CD4-positive, alpha-beta T cell treated with Interferon alpha-2 for 1 hour (primary cell): ENCODE data around the gene TPRX1.
"Not testable (repeated sequence)": the region's sequence is repeated elsewhere in the genome, so short reads cannot be mapped to it uniquely, and the experiment has no call there.

Experiments used
- DNase-seq, 2 donors: peaks; one replicate each; pipeline ENCODE4 v3.0.0-alpha.2; 2020 to 2022

TPRX1 gene

GRCh38 chr19:47766359-47766620 is 38.1 kb downstream of the TPRX1 start:
- DNase-seq, result no peak

DNA sequence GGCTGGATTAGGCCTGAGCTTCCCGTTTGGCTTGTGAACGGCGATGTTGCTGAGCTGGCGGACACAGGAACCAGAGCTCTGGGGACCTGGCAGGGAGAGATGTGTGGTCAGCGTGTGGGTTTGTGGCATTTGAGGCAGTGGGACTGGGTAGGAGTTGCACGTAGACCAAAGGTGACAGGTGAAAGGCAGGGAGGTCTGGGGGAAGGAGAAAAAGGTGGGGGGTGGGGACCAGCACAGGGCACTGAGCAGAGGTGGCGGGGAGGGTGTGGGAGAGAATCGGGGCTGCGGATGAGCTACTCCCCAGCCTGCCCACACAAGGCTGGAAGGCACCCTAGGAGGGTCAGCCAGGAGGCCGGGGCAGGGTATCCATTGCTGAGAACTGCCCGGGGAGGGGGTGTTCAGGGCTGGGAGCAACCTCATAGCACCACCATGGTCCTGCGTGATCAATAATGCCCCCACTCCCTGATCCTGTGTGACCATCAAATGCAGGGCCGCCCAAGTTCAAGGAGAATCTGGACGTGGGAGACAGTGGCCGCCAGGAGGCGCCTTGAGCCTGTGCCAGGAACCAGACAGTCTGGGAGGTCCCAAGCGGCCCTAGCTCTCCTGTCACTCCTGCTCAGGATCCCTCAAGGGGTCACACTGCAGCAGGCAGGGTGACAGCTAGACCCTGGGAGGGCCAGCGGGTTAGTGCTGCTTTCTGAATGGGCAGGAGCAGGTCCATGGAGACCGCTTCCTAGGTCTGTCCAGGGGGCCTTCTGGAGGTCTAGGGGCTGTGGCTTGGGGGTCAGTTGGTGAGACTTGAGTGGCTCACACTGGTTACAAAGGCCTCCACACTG is 38.6 kb downstream of the TPRX1 start:
- peak; percentile 12 to 42 for DNase-seq

GRCh38 chr19:47764705-47765104 is 39.6 kb downstream of the TPRX1 start:
- not testable (repeated sequence) for DNase-seq

- DNase-seq, result no peak
Measured at GRCh38 chr19:47762615-47763308, 41.6 kb downstream of the TPRX1 start.

- DNase-seq, result no peak
Measured at GRCh38 chr19:47762151-47762550, 42.2 kb downstream of the TPRX1 start.

DNA sequence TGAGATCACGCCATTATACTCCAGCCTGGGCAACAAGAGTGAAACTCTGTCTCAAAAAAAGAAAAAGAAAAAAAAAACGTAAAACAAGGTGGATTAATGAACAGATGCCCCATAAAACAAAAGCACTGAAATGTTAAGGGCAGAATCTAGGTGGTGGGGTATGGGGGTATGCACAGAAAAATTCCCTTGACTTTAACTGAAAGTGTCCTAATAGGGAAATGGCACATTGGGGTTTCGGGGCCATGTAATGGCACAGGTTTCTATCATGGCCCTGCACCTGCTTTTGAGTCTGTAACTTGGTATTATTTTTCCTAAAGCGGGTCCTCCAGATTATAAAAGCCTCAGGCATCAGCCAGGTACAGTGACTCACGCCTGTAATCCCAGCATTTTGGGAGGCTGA is 42.8 kb downstream of the TPRX1 start:
- no peak for DNase-seq

- DNase-seq, result no peak
Measured at GRCh38 chr19:47760632-47760999, 43.7 kb downstream of the TPRX1 start.

DNA sequence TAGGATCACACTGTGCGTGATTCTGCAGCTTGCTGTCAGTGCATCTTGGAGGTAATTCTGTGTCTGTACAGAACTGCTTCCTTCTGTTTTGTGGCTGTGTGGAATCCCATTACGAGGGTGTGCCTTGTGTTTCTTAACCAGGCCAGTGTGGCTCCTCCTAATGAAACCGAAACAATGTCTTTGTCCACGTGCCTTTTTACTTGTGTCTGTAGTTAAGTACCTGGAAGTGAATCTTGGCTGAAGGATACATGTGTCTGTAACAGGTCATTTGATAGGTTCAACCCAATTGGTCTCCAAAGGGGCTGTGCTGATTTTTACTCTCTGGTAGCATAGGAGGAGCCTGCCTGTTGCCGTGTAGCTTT is 45.9 kb downstream of the TPRX1 start:
- no peak for DNase-seq

- DNase-seq, result no peak
Measured at GRCh38 chr19:47757617-47758442, 46.5 kb downstream of the TPRX1 start.

DNA sequence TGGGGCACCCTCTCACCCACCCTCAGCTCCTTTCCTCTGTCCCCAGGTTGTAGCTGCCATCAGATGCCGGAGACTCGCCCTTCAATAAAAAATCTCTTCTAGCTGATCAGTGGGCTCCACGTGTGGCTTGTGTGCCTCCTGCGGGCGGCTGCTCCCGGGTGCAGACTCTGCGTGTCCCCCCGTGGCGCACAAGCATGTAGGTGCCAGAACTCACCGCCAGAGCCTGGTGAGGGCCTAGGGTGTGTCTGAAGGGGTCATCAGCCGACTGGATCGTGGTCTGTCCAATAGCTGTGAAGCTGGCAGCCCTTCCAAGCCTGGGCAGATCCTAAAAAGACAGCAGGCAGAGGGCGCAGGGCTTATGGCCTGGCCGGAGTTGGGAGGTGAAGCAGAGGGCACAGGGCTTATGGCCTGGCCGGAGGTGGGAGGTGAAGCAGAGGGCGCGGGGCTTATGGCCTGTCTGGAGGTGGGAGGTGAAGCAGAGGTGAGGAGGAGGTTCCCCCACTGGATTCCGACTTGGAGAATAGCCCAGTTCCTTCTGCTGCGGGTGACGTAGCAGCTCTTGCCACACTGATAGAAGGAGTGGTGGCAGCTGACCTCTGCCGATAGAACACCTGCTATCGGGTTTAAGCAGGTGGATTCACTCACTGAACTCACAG is 47.3 kb downstream of the TPRX1 start:
- no peak for DNase-seq

GRCh38 chr19:47756627-47756929 is 47.8 kb downstream of the TPRX1 start:
- DNase-seq, result no peak

DNA sequence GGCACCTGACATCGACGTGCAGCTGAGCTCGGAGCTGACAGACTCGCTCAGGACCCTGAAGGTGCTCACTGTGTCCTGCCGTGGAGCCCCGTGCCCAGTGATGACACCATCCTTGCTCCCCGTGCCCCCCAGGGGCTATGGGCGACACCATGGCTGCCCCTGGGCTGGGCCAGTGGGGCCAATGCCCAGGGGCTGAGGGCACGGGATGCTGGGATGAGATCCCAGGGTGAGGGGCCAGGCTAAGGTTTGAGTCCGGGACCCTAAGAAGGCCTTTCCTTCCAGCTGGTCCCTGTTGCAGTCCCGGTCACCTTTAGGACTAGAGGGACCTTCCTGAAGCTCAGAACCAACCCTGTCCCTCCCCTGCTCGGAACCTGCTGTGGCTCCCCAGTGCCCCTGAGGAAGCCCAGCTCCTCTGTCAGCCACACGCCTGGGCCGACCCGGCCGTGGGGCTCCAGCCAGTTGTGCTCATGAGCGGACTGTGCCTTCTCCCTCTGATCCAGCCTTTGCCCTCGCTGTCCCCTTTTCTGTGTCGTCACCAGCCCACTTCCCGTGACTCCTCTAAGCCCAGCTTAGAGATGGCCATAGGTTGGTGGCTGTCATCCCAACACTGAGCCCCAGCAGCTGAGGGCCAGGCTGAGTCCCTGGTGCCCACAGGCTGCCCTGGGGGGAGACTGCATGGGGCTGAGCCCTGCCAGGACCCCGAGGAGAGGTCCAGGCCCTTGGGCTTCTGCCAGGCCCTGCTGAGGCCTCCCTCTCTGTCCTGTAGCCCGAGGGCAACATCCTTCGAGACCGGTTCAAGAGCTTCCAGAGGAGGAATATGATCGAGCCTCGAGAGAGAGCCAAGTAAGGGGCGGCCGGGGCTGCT is 48.4 kb downstream of the TPRX1 start:
- DNase-seq, result no peak

DNA sequence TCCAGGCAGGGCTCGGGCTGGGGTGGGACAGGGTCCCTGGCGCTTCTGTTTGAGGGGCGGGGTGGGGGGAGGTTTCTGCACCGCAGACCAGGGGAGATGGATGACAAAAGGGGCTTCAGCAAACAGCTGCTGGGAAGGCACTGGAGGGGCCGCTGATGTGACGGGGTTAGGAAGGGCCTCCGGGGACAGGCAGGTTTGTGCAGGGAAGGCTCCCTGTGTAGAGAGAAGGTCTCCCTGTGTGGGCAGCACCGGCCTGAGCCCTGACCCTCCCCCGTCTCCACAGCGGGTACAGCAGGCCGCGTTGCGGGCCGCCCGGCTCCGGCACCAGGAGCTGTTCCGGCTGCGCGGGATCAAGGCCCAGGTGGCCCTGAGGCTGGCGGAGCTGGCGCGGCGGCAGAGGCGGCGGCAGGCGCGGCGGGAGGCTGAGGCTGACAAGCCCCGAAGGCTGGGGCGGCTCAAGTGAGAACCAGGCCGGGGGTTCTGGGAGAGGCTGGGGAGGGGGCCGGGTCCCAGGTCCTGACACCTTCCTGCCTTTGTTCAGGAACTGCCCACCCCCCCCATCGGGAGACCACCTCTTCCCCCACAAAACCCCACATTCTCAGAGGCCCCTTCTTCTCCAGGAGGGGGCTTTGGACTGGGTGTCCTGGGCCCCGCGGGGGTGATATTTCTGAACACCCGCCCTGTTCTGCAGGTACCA is 49.1 kb downstream of the TPRX1 start:
- no peak for DNase-seq

DNA sequence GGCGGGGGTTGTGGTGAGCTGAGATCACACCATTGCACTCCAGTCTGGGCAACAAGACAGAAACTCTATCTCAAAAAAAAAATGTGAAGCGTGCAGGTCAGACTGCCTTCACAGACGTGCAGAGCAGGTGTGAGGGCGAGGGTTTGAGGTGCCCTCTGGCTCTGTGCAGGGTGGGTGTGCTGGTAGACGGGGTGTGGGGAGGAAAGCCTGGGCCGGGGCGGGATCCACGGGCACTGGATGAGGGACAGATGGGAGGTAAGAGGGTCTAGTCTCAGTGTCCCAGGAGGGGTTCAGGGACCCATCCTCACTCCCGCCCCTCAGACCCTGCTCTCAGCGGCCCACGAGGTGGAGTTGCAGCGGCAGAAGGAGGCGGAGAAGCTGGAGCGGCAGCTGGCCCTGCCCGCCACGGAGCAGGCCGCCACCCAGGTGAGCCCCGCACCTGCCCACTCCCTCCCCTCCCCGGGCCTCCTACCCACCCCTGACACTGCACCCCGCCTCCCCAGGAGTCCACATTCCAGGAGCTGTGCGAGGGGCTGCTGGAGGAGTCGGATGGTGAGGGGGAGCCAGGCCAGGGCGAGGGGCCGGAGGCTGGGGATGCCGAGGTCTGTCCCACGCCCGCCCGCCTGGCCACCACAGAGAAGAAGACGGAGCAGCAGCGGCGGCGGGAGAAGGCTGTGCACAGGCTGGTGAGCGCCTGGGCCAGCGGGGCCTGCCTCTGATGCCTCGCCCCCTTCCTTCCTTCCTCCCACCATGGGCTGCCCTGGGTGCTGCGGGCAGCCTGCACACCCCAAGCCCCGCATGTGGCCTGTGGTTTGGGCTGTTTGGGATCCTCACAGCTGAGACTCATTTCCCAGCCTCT is 49.9 kb downstream of the TPRX1 start:
- DNase-seq, result no peak

DNA sequence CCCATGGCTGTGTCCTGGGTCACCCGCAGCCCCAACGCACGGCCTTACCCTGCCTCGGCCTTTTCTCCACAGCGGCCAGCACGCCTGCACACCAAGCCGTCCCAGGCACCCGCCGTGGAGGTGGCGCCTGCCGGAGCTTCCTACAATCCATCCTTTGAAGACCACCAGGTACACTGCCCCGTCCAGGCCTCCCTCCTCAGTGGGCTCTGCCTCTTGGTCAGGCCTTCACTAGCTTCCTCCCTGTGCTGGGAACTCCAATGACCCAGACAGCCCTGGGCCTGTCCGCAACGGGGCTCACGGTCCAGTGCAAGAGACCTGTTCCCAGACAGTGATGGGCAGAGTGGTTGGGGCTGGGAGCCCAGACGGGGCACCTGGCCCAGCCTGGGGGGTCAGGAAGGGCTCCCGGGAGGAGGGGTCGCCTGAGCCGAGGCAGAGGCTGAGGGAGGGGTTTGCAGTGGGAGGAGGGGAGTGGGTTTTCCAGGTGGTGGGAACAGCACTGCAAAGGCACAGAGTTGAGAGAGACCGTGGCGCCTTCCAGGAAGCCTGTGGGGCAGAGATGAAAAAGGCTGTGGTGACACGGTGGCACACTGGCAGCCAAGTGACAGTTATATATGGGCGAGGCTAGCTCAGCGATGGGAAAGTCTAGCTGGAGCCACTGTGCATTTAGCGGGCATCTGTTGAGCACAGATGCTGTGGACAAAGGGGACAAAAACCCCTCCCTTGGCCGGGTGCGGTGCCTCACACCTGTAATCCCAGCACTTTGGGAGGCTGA is 51.7 kb downstream of the TPRX1 start:
- DNase-seq, result no peak
